NCI-H526 (cell line): Measurements from ENCODE around the gene IPCEF1.
A peak's percentile ranks its signal among the peaks of the same experiment; 100 is the strongest.

Experiments
- DNase-seq, 2 experiments: peaks; one replicate each; lab custom pipeline; 2025; lab: John Stamatoyannopoulos, UW

IPCEF1 gene

GRCh38 chr6:154161689-154162088 lies 194.9 kb downstream of the IPCEF1 start:
- DNase-seq = no peak

- no peak for DNase-seq
These were observed 197.5 kb downstream of the IPCEF1 start for GRCh38 chr6:154159126-154159525.

DNA sequence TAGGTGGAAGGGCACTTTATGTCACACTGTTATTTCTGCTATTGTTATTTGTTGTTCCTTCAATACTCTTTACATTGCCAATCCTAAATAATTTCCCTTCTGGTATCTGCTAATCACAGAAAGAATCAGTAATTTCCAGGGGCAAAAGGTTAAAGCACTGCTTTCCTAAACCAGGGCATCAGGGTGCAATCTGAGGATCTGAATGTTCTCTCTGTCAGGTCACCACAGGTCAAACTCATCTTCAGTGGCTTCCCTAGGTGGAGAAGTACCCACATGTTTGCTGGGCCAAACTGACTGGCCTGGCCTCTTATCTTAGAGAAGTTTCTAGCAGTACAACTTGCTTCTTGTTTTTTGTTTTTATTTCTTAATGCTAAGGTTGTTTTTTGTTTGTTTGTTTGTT lies 198.9 kb downstream of the IPCEF1 start:
- DNase-seq = no peak

DNA sequence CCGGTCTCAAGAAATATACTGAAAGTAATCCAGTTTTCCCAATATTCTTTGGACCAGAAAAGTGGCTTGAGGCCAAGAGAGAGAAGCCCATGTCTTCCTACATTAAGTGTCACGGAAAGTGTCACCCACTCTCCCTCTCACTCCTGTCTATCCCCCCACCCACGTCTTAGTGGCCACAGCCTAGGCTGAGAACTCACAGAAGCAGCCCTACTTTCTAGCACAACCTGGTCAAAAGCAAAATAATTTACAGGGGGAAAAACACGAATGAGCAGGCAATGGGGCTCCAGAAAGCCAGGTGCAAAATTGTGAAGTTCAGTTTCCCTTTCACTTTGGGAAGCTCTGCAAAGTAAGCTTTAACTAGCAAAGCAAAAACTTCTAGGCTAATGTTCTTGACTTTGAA lies 199.5 kb downstream of the IPCEF1 start:
- no peak for DNase-seq

DNA sequence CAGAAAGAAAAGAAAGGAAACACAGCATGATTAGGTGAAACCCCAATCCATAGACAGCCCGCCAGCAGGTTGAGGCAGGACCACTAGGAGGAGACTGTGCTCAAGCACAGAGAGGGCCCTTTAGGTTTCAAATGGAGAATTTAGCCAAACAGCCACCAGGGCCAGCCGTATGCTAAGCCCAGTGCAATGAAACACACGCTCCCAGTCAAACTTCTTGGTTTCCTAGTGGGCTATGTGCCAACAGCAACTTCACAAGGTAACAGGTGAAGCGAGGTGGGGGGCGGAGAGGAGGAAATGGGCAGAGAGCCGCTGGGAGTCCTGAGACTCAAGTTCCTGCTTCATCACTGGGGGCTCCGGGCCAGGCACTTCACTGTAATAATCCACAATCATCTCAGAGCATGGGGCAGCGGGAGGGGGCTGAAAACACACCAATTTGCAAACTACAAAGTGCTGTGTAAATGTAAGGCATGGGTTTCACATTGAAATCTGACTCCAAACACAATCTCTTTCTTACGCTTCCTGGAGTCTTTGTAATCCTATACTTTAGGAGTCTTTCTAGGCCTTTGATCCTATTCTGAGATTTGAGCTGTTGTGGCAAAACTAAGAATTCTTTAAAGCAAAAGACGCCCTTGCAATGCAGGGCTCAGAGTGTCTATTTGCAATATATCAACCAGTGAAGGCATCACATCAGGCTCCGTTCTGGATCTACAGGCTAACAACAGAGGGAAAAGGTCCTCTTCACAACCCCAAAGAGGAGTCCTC lies 200.3 kb downstream of the IPCEF1 start:
- DNase-seq = peak; percentile 9 to 67

DNA sequence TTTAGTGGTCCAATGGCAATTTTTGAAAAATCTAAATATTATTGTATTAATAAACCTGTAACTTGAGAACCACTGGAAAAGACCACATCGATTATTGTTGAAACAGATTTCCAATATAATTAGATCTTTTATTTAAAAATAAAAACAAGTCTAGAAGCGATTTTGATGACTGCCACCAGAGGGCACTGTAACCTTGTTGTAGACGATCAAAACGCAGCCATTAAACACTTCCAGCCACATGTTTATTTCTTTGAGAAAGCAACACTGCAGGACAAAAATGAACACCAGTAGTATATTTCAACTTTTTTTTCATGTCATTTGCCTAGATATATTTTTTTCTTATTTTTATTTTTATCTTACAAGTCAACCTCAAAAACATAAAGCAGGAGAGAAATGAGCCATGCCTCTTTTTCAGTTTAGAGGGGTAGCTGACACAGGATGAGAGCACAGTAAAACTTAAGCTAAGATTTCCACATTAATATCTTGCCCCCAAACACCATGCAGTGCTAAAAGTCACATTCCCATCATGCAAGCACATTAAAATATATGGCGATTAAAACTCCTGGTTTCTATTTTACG lies 202.1 kb downstream of the IPCEF1 start:
- DNase-seq = peak; percentile 9 to 80

- DNase-seq = no peak
These were observed 212.8 kb downstream of the IPCEF1 start for GRCh38 chr6:154143753-154144152.

GRCh38 chr6:154140743-154141142 lies 215.9 kb downstream of the IPCEF1 start:
- DNase-seq = no peak

DNA sequence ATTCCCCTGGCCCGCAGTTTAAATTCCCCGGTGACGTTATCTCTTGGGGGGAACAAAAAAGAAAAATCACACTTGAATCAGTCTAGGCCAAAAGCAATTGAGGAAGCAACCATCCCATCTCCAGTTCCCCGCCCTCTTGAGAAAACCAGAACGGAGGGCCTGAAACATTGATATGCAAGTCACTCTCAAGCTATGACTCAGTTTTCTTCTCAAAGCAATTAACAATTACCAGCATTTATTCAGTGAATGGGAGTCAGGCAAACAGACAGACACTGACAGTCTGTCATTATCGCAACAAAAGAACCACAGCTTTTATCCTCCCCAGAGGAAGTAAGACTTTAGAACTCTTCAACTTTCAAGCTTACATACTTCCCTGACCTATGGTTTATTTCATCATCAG lies 216.7 kb downstream of the IPCEF1 start:
- DNase-seq = no peak

DNA sequence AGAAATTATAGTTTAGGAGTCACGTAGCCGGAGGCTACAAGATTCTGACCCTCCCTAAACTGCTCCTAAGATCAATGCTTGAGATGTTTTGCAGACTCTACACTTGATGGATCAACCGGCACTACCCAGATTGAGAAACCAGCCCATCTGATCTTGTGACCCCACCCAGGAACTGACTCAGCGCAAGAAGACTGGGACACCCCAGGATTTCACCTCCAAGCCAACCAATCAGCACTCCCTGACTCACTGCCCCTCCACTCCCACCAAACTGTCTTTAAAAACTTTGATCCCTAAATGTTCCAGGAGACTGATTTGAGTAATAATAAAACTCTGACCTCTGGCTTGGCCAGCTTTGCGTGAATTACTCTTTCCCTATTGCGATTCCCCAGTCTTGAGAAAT lies 217.8 kb downstream of the IPCEF1 start:
- no peak for DNase-seq

- no peak for DNase-seq
These were observed 222.0 kb downstream of the IPCEF1 start for GRCh38 chr6:154134471-154135147.

DNA sequence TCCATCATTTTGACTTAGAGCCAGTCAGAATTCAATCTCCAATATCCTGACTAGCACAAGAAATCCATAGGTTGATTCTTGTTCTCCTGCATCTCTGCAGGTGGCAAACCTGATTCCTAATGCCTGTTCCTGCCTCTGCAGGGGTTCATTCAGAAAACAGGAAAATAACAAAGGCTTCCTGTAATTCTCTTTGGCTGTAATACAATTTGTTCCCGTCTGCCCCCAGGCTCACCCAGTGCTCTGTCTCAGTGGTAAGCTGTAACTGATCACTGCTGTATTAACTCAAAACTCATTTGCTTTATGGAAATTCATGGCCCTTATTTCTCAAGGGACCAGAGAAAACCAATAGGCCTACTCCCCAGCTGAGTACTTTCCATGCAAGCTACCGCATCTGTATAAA lies 228.9 kb downstream of the IPCEF1 start:
- peak; percentile 91 to 92 for DNase-seq

- no peak for DNase-seq
These were observed 231.2 kb downstream of the IPCEF1 start for GRCh38 chr6:154125421-154125820.

DNA sequence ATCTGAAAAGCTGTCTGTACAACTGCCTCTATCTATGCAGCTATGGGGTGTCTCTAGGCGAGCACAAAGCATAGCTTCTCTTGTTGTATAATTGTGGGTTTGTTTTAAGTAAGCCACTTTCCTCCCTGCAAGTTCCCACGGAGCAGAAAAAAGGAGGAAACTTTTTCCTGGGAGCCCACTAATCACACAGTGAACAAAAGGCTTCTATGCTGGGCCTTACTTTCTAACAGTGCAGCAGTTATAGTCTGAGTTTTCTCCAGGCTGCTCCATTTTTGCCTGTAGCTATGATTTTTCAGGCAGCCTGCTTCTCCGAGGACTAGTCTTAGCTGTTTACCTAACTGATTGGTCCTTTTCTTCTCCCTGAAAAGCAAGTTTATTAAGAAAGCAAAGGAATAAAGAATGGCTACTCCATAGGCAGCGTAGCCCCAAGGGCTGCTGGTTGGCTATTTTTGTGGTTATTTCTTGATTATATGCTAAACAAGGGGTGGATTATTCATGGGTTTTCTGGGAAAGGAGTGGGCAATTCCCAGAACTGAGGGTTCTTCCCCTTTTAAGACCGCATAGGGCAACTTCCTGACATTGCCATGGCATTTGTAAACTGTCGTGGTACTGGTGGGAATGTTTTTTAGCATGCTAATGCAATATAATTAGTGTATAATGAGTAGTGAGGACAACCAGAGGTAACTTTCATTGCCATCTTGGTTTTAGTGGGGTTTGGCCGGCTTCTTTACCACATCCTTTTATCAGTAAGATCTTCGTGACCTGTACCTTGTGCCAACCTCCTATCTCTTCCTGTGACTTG lies 233.2 kb downstream of the IPCEF1 start:
- DNase-seq = no peak

- no peak for DNase-seq
These were observed 234.2 kb downstream of the IPCEF1 start for GRCh38 chr6:154122195-154122925.

GRCh38 chr6:154117485-154117884 lies 239.1 kb downstream of the IPCEF1 start:
- no peak for DNase-seq

DNA sequence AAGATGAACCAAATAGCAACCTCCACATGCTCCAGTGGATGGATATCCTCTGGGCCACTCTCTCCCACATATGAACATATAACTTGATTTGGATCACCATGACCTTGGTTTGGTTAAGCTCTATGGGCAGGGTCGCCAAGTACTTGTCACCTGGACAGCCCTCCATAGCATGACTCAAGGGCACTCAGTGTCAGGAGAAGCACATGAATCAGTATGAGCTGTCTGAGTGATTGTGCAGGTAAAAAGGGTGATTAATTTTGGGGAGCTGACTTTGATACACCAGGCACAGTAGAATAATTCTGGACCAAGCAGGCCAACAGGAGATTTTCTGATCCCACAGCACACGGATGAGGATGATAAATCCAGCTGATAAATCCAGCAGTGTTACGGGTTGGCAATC lies 243.2 kb downstream of the IPCEF1 start:
- DNase-seq = no peak

GRCh38 chr6:154112181-154112809 lies 244.3 kb downstream of the IPCEF1 start:
- no peak for DNase-seq

DNA sequence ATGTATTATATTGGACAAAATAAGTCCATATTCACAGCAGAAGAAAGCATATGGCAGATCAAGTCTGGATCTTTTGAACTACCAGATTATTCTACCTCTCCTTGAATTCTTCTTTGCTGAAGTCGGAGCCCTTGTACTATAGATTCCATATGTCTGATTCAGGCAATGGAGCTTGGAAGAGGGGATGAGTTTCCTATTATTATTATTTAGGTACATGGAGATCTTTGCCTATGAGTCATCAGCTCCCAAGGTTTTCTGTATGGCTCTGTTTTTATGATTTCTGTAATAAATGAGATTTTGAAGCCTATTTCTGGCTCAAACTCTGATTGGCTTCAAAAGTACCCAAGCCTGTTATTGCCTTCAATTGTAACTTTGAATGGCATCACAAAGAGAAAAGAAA lies 245.6 kb downstream of the IPCEF1 start:
- no peak for DNase-seq

GRCh38 chr6:154106251-154106650 lies 250.4 kb downstream of the IPCEF1 start:
- DNase-seq = no peak
